Effector memory CD8-positive, alpha-beta T cell (primary cell): ENCODE measurements around the gene COL4A1.

Source experiments
- ATAC-seq: fragments of 150-1000 bp; cut with Tn5 transposase; replicated peaks from 2 replicates; pipeline ENCODE4 v1.10.0; 2021; ENCODE audit warnings: mild to moderate bottlenecking, moderate library complexity
- DNase-seq, 3 experiments: peaks; one replicate each; pipeline ENCODE4 v3.0.0; 2021
- H3K27ac Mint-ChIP-seq, 2 donors: one replicate each; pipeline ENCODE4 v1.8.0; 2022; ENCODE audit warnings: mild to moderate bottlenecking in 2 of 2, mixed read lengths in 2 of 2, moderate library complexity in 2 of 2
- H3K27me3 Mint-ChIP-seq, 2 donors: one replicate each; pipeline ENCODE4 v1.8.0; 2022; ENCODE audit warnings: mixed read lengths in 2 of 2
- H3K36me3 Mint-ChIP-seq: one replicate; pipeline ENCODE4 v1.8.0; 2022; ENCODE audit warnings: mild to moderate bottlenecking, moderate library complexity, mixed read lengths; ENCODE audit not compliant: insufficient read depth
- H3K4me1 Mint-ChIP-seq, 2 donors: one replicate each; pipeline ENCODE4 v1.8.0; 2022; ENCODE audit warnings: low read depth in 2 of 2, mixed read lengths in 2 of 2
- H3K4me3 Mint-ChIP-seq, 2 donors: one replicate each; pipeline ENCODE4 v1.8.0; 2022; ENCODE audit warnings: mild to moderate bottlenecking in 2 of 2, mixed read lengths in 2 of 2, moderate library complexity in 2 of 2
- H3K9me3 Mint-ChIP-seq, 2 donors: one replicate each; pipeline ENCODE4 v1.8.0; 2022; ENCODE audit warnings: mixed read lengths in 2 of 2

Gene COL4A1

DNA sequence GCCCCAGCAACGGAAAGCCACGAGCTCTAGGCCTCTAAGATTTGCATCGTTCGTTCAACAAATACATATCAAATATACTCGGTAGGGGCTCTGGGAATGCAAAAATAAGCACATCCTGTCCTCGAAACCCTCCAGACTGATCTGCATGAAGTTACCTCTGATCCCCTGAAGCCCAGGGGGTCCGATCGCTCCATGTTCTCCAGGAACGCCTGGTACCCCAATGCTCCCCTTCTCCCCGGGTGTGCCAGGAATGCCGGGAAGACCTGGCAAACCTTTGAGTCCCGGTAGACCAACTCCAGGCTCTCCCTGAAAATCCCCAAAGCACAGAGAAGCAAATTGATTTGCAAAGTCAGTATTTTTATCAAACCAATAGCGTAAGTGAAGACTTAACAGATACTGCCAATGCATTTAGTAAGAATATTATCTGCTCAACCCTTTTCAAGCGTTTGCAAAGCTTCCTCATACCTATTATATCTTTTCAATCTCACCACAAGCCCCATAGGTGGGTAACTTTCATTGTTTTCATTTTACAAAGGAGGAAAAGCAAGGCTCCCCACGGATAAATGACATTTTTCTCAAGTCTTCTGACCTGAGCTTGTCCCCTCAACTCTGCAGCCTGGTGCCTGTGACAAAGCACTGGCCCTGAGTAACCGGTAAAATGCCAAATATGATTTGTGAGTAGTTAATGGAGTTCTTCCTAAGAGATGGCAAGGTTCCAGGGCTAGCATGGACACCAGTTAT is 127.7 kb downstream of the COL4A1 start:
- Mint-ChIP-seq H3K4me1 (no peaks in the 10 kb centered on the region), H3K27me3 (no peaks in the 10 kb centered on the region), H3K4me3 (no peak overlapping the region), H3K36me3 (no peaks in the 10 kb centered on the region), H3K9me3 (no peaks in the 10 kb centered on the region), H3K27ac (no peak overlapping the region)
- DNase-seq (no peak), ATAC-seq (no peak)

DNA sequence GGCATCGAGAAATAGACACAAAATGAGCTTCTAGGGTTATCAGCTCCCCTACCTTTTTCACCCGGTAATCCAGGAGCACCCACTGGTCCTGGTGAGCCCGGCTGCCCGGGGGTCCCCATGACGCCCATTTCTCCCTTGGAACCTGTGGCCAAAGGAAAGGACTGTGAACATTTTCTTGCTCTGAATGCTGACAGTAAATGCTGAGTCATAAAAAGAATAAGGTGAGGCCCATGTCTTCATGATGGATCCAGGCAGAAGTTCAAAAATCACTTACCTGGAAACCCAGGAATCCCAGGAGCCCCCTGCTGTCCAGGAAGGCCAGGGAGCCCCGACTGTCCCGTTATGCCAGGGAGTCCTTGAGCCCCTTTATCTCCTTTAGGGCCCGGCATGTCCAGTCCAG is 129.2 kb downstream of the COL4A1 start:
- Mint-ChIP-seq H3K4me1 (no peaks in the 10 kb centered on the region), H3K9me3 (no peaks in the 10 kb centered on the region), H3K4me3 (no peak overlapping the region), H3K27ac (no peak overlapping the region), H3K27me3 (no peaks in the 10 kb centered on the region), H3K36me3 (no peaks in the 10 kb centered on the region)
- no peak for DNase-seq
- no peak for ATAC-seq

DNA sequence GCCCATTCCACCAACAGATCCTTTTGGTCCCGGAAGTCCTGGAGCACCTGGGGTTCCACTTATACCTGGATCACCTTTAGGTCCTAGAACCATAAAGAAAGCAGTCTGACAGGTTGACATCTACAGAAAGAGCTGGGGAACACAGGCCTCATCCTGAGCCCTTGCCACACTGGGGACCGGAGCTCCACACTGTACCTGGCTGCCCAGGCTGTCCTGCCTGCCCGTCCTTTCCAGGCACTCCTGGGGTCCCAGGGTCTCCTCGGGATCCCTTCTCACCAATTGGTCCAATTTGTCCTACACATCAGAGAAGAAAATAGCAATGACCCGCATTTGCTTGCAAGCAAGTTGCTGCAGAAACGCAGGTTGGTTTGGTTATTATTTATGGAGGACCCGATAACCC is 130.5 kb downstream of the COL4A1 start:
- no peaks in the 10 kb centered on the region for H3K27me3 Mint-ChIP-seq
- H3K9me3 Mint-ChIP-seq, result peaks cover 0 to 2% of the 10 kb centered on the region in 2 donors
- DNase-seq, result no peak
- no peak for ATAC-seq
- no peak overlapping the region for H3K4me3 Mint-ChIP-seq
- H3K4me1 Mint-ChIP-seq, result no peaks in the 10 kb centered on the region
- H3K27ac Mint-ChIP-seq, result no peak overlapping the region
- no peaks in the 10 kb centered on the region for H3K36me3 Mint-ChIP-seq

GRCh38 chr13:110173247-110173818 is 133.6 kb downstream of the COL4A1 start:
- H3K9me3 Mint-ChIP-seq, result peaks cover 0 to 5% of the 10 kb centered on the region in 2 donors
- DNase-seq (no peak), ATAC-seq (no peak)
- no peaks in the 10 kb centered on the region for H3K4me1 Mint-ChIP-seq
- no peak overlapping the region for H3K27ac Mint-ChIP-seq
- no peak overlapping the region for H3K4me3 Mint-ChIP-seq
- no peaks in the 10 kb centered on the region for H3K27me3 Mint-ChIP-seq
- no peaks in the 10 kb centered on the region for H3K36me3 Mint-ChIP-seq

GRCh38 chr13:110170882-110171281 is 136.1 kb downstream of the COL4A1 start:
- H3K4me3 Mint-ChIP-seq, result no peak overlapping the region
- H3K9me3 Mint-ChIP-seq, result peaks cover 0 to 5% of the 10 kb centered on the region in 2 donors
- H3K27ac Mint-ChIP-seq, result no peak overlapping the region
- no peaks in the 10 kb centered on the region for H3K4me1 Mint-ChIP-seq
- H3K36me3 Mint-ChIP-seq, result no peaks in the 10 kb centered on the region
- no peak for DNase-seq
- ATAC-seq, result no peak
- peaks cover 0 to 12% of the 10 kb centered on the region in 2 donors for H3K27me3 Mint-ChIP-seq

DNA sequence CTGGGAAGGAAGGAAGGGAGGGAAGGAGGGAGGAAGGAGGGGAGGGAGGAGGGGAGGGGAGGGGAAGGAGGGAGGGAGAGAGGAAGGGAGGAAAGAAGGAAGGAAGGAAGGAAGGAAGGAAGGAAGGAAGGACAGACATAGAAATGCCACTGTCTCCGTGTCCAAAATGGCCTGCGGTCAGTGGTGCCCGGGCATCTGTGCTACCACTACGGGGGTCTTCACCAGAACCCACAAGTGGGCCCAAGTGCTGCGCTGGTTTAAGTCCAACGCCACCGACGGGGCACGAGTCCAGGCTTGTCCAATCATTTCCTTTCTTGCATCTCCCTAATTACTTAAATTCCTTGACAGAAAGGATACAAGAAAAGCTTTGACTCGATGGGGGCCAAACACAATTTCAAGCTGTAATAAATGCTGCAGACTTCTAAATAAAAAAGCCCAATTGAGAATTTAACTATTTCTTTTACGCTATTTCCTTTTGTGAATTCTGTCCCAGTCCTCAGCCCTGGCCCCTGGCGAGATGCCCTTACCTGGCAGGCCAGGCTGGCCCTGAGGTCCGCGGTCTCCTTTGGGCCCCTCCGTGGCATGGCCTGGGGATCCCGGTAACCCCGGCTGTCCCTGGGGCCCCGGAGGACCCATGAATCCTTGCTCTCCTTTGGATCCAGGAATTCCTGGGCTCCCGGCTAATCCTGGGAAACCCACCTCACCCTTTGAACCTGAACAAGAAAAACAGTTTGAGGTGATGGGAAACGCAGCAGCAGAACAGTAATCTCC is 136.8 kb downstream of the COL4A1 start:
- DNase-seq (no peak), ATAC-seq (no peak)
- Mint-ChIP-seq H3K9me3 (peaks cover 0 to 5% of the 10 kb centered on the region in 2 donors), H3K36me3 (no peaks in the 10 kb centered on the region), H3K4me3 (no peak overlapping the region), H3K4me1 (no peaks in the 10 kb centered on the region), H3K27ac (no peak overlapping the region), H3K27me3 (peaks cover 0 to 12% of the 10 kb centered on the region in 2 donors)

GRCh38 chr13:110168999-110169933 is 137.7 kb downstream of the COL4A1 start:
- no peaks in the 10 kb centered on the region for H3K4me1 Mint-ChIP-seq
- no peak for ATAC-seq
- peaks cover 0 to 5% of the 10 kb centered on the region in 2 donors for H3K9me3 Mint-ChIP-seq
- no peak overlapping the region for H3K27ac Mint-ChIP-seq
- peaks cover 0 to 12% of the 10 kb centered on the region in 2 donors for H3K27me3 Mint-ChIP-seq
- no peak overlapping the region for H3K4me3 Mint-ChIP-seq
- no peaks in the 10 kb centered on the region for H3K36me3 Mint-ChIP-seq
- no peak for DNase-seq

GRCh38 chr13:110166598-110166997 is 140.4 kb downstream of the COL4A1 start:
- no peak for ATAC-seq

GRCh38 chr13:110164706-110165105 is 142.3 kb downstream of the COL4A1 start:
- no peaks in the 10 kb centered on the region for H3K9me3 Mint-ChIP-seq
- H3K27ac Mint-ChIP-seq, result no peak overlapping the region
- H3K36me3 Mint-ChIP-seq, result no peaks in the 10 kb centered on the region
- H3K4me3 Mint-ChIP-seq, result no peak overlapping the region
- ATAC-seq (no peak), DNase-seq (no peak)
- H3K27me3 Mint-ChIP-seq, result peaks cover 0 to 12% of the 10 kb centered on the region in 2 donors
- H3K4me1 Mint-ChIP-seq, result no peaks in the 10 kb centered on the region

More at GRCh38 chr13:110166598-110166997, 140.4 kb downstream of the COL4A1 start:
- no peak for DNase-seq
- H3K4me3 Mint-ChIP-seq, result no peak overlapping the region
- H3K36me3 Mint-ChIP-seq, result no peaks in the 10 kb centered on the region
- H3K27me3 Mint-ChIP-seq, result peaks cover 0 to 12% of the 10 kb centered on the region in 2 donors
- peaks cover 0 to 3% of the 10 kb centered on the region in 2 donors for H3K9me3 Mint-ChIP-seq
- H3K4me1 Mint-ChIP-seq, result no peaks in the 10 kb centered on the region
- no peak overlapping the region for H3K27ac Mint-ChIP-seq

DNA sequence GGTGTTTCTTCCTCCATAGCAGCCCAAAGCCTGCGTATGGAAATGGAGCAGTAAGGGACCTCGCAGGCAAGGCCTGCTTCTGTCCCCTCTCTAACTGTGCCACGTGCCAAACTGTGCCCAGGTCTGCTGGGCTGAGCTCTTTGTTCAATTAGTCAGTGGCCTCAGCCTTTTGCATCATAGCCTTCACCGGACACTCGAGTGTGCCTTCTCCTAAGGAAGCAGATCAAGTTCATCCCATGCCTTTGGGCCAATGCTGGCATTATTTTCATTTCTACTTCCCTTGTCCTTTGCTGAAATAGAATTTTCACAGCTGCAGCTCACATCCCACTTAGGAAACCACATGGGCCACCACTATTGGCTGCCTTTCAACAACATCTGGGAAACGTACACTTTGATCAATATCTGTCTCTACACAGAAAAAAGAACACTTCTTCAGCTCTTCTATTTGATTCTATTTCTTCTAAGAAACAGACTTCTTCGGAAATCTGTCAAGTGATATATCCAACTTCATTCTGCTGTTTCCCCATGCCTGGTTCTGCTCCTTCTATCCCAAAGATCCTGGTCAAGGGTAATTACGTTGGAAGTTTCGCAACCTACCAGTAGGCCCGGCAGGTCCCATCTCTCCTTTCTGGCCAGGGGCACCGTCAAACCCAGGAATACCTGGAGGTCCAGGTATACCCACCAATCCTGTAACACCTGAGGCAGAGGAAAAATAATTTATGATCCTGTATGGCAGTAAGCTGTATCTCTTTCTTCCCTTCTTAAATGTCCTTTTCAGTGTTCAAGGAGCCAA is 143.9 kb downstream of the COL4A1 start:
- no peaks in the 10 kb centered on the region for H3K9me3 Mint-ChIP-seq
- no peak overlapping the region for H3K27ac Mint-ChIP-seq
- no peaks in the 10 kb centered on the region for H3K4me1 Mint-ChIP-seq
- H3K4me3 Mint-ChIP-seq, result no peak overlapping the region
- no peaks in the 10 kb centered on the region for H3K36me3 Mint-ChIP-seq
- DNase-seq (no peak), ATAC-seq (no peak)
- H3K27me3 Mint-ChIP-seq, result peaks cover 0 to 11% of the 10 kb centered on the region in 2 donors

GRCh38 chr13:110162053-110162452 is 144.9 kb downstream of the COL4A1 start:
- DNase-seq (no peak), ATAC-seq (no peak)
- Mint-ChIP-seq H3K4me3 (no peak overlapping the region), H3K9me3 (no peaks in the 10 kb centered on the region), H3K4me1 (no peaks in the 10 kb centered on the region), H3K27me3 (peaks cover 0 to 1% of the 10 kb centered on the region in 2 donors), H3K27ac (no peak overlapping the region), H3K36me3 (no peaks in the 10 kb centered on the region)

- Mint-ChIP-seq H3K36me3 (no peaks in the 10 kb centered on the region), H3K9me3 (no peaks in the 10 kb centered on the region), H3K27ac (no peak overlapping the region), H3K27me3 (no peaks in the 10 kb centered on the region), H3K4me3 (no peak overlapping the region), H3K4me1 (no peaks in the 10 kb centered on the region)
- ATAC-seq (no peak), DNase-seq (no peak)
These were observed 145.7 kb downstream of the COL4A1 start for GRCh38 chr13:110161112-110161882.
